ENCODE data around the gene BARX2.

Gene BARX2

DNA sequence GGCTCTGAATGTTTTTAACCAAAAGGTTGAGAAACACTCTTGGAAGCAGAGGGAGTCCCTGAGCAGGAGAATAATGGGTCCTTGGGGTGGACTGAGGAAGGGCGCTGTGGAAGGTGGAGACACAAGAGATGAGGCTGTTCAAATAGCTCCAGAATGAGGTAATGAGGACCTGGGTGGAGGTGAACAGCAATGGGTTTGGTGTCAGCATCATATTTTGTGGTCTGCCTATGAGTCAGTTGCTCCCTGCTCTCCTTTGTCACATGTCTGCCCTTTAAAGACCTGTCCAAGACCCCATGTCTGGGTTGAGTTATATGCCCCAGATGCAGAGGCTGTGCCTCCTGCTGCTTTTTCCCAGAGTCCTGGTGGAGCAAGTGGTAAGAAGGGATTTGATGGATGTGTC is 113.6 kb downstream of the BARX2 start:
- no peak for DNase-seq (ENCODE audit: low read depth in 1 of 2, low spot score in 1 of 2)
- no peaks in the 10 kb centered on the region for H3K27me3 ChIP-seq (ENCODE audit: insufficient read depth, poor library complexity, severe bottlenecking)
- H3K27ac ChIP-seq (replicated peaks) = no peak overlapping the region
- no peak for TF ChIP-seq REST (IDR thresholded peaks at IDR 0.05; ENCODE audit: insufficient replicate concordance, low read depth)
- TF ChIP-seq POLR2AphosphoS5 (IDR thresholded peaks at IDR 0.05; ENCODE audit: low read depth) = no peak
- TF ChIP-seq CTCF (IDR thresholded peaks at IDR 0.05; ENCODE audit: insufficient read depth, low read length) = no peak
- no peak for TF ChIP-seq GABPA (IDR thresholded peaks at IDR 0.05; ENCODE audit: low read depth)
- TF ChIP-seq SPI1 (IDR thresholded peaks at IDR 0.05; ENCODE audit: borderline replicate concordance, low read depth) = no peak
- no peak overlapping the region for H3K4me3 ChIP-seq (replicated peaks; ENCODE audit: insufficient read depth, low read length)

DNA sequence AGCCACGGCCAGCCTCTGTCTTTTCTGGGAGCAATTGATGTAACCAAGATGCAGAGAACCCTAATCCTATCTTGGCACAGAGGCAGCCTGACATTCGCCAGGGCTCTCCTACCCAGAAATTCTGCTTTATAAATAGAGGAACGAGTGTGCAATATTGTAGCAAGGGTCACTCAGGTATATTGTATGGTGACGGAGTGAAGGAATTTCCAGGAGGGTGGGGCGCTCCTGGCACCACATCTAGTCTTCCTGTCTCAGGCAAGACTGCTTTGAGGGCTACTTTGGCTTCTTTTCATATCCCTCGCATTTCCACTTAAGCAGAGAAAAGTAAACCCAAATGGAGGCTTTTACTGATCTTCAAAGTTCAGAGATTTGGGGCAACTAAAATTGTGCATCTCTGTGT is 114.4 kb downstream of the BARX2 start:
- Histone ChIP-seq H3K4me3 (replicated peaks; ENCODE audit: insufficient read depth, low read length) (no peak overlapping the region), H3K27me3 (ENCODE audit: insufficient read depth, poor library complexity, severe bottlenecking) (no peaks in the 10 kb centered on the region), H3K27ac (replicated peaks) (no peak overlapping the region)
- TF ChIP-seq SPI1 (IDR thresholded peaks at IDR 0.05; ENCODE audit: borderline replicate concordance, low read depth) (no peak), CTCF (IDR thresholded peaks at IDR 0.05; ENCODE audit: insufficient read depth, low read length) (no peak), GABPA (IDR thresholded peaks at IDR 0.05; ENCODE audit: low read depth) (no peak), POLR2AphosphoS5 (IDR thresholded peaks at IDR 0.05; ENCODE audit: low read depth) (no peak), REST (IDR thresholded peaks at IDR 0.05; ENCODE audit: insufficient replicate concordance, low read depth) (no peak)
- no peak for DNase-seq (ENCODE audit: low read depth in 1 of 2, low spot score in 1 of 2)

GRCh38 chr11:129493746-129494145 is 118.1 kb downstream of the BARX2 start:
- Histone ChIP-seq H3K4me3 (replicated peaks; ENCODE audit: insufficient read depth, low read length) (no peak overlapping the region), H3K27me3 (ENCODE audit: insufficient read depth, poor library complexity, severe bottlenecking) (no peaks in the 10 kb centered on the region), H3K27ac (replicated peaks) (no peak overlapping the region)
- no peak for DNase-seq (ENCODE audit: low read depth in 1 of 2, low spot score in 1 of 2)
- no peak for TF ChIP-seq POLR2AphosphoS5 (IDR thresholded peaks at IDR 0.05; ENCODE audit: low read depth)
- TF ChIP-seq REST (IDR thresholded peaks at IDR 0.05; ENCODE audit: insufficient replicate concordance, low read depth) = no peak
- no peak for TF ChIP-seq SPI1 (IDR thresholded peaks at IDR 0.05; ENCODE audit: borderline replicate concordance, low read depth)
- TF ChIP-seq CTCF (IDR thresholded peaks at IDR 0.05; ENCODE audit: insufficient read depth, low read length) = no peak
